ENCODE measurements around the gene ZNF169.
"Not testable (repeated sequence)": the region's sequence is repeated elsewhere in the genome, so short reads cannot be mapped to it uniquely, and the experiment has no call there.

DNA sequence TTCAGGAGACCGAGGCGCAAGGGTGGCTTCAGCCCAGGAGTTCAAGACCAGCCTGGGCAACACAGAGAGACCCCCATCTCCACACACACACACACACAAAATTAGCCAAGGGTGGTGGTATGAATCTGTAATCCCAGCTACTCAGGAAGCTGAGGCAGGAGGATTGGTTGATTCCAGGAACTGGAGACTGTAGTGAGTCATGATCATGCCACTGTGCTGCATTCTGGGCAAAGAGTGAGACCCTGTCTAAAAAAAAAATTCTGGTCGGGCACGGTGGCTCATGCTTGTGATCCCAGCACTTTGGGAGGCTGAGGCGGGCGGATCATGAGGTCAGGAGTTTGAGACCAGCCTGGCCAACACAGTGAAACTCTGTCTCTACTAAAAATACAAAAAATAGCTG is 80.6 kb downstream of the ZNF169 start:
- TF ChIP-seq, protein P1, sequence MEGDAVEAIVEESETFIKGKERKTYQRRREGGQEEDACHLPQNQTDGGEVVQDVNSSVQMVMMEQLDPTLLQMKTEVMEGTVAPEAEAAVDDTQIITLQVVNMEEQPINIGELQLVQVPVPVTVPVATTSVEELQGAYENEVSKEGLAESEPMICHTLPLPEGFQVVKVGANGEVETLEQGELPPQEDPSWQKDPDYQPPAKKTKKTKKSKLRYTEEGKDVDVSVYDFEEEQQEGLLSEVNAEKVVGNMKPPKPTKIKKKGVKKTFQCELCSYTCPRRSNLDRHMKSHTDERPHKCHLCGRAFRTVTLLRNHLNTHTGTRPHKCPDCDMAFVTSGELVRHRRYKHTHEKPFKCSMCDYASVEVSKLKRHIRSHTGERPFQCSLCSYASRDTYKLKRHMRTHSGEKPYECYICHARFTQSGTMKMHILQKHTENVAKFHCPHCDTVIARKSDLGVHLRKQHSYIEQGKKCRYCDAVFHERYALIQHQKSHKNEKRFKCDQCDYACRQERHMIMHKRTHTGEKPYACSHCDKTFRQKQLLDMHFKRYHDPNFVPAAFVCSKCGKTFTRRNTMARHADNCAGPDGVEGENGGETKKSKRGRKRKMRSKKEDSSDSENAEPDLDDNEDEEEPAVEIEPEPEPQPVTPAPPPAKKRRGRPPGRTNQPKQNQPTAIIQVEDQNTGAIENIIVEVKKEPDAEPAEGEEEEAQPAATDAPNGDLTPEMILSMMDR (conservative IDR thresholded peaks at IDR 0.05; ENCODE audit: low read length) = not testable (repeated sequence)
- not testable (repeated sequence) for TF ChIP-seq EZH2phosphoT487 (IDR thresholded peaks at IDR 0.05; ENCODE audit: borderline replicate concordance)

Measured in Loucy (cell line).